ENCODE measurements around the gene MAP2K6.

MAP2K6 gene

DNA sequence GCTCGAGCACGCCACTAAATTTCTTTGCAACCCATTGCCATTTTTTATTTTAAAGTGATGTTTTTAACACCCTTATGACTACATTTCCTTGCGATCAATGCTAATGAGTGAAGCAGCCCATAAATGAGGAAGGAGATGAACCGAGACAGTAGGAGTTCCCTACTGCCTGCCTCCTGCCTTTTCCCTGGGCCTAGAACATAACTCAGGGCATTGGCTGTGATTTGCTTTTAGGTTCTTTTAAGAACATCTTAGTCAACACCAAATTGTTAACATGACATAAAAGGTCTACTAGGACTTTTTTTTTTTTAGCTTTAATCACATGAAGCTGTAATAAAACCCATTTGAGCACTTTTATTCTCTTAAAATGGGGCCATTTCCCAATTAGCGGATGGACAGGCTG is 81.3 kb downstream of the MAP2K6 start:
- FAIRE-seq: no peak

DNA sequence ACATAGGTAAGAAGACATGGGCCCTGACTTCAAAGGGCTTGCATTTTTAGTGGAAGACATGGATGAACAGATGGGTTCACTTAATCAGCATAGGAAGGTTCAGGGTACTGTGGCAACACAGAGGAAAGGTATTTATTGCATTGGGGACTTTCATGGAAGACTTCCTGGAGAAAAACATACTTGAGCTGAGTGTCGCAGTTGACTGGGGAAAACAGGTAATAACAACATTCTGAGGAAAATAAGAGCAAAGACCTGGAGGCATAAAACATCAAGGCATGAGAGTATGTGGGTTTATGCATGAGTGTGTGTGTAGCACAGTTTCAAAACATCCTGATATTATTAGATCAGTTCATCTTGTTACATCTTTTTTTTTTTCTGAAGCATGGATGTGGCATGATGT is 82.7 kb downstream of the MAP2K6 start:
- no peak for FAIRE-seq

DNA sequence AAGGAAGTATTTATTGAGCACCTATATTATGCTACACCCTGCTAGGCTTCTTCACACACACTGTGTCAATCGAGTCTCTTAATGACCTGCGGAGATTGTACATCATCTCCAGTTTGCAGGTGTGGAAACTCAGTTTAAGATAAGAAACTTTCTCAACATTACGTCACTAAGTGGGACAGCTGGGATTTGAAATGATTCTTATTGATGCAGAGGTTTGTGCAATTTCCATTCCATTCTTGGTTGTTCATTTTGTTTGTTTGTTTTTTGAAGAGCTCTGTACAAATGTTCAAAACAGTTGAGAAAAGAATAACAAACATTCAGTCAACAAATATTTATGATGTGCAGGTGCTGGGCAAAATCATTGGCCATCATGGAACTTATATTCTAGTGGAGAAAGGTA is 84.8 kb downstream of the MAP2K6 start:
- FAIRE-seq: no peak

- FAIRE-seq: no peak
Measured at GRCh38 chr17:69500911-69501429, 86.5 kb downstream of the MAP2K6 start.

DNA sequence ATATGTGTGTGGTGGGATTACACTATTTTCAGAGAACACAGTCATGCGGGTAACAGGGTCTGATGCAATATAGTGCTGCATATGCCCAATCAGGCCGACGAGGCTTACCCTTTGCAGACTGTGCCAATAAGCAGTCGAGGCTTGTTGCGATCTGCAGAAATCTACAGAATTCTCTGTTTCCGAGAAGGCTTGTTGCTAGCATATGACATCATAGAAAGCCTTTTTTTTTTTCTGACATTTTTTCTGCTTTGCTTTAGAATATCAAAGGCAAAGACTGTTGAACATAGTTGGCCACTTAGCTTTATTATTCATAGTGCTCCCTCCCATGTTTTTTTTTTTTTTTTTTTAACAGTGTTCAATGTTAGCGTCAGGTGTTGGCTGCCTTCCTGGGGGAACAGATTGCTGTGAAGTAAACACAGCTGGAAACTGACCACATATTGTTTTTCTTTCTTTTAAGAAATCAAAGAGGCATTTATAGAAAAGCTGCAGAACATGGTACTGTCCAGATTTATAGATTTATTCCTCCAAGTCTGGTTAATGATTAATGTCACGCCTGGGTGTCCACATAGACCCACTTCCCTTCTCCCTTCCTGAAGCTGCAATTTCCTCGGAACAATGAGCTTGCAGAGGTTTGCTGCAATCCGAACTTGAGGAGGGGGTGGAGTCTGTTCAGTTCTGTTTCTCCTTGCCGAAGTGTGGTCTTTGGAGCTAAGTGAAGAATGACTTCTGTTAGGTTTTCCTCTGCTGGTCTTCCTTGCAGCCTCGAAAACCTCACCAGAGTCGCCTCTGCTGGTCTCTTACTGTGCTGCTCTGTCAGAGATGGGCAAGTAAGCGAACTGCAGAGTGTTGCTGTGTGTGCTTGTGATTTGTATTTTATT is 87.3 kb downstream of the MAP2K6 start:
- no peak for FAIRE-seq

GRCh38 chr17:69503711-69504110 is 89.2 kb downstream of the MAP2K6 start:
- no peak for FAIRE-seq

- no peak for FAIRE-seq
Measured at GRCh38 chr17:69505740-69506139, 91.2 kb downstream of the MAP2K6 start.

- FAIRE-seq: no peak
Measured at GRCh38 chr17:69506489-69506888, 92.0 kb downstream of the MAP2K6 start.

GRCh38 chr17:69508814-69509213 is 94.3 kb downstream of the MAP2K6 start:
- FAIRE-seq: no peak

- FAIRE-seq: no peak
Measured at GRCh38 chr17:69511250-69511649, 96.8 kb downstream of the MAP2K6 start.

- FAIRE-seq: no peak
Measured at GRCh38 chr17:69512946-69513345, 98.4 kb downstream of the MAP2K6 start.

- FAIRE-seq: no peak
Measured at GRCh38 chr17:69516225-69516624, 101.7 kb downstream of the MAP2K6 start.

DNA sequence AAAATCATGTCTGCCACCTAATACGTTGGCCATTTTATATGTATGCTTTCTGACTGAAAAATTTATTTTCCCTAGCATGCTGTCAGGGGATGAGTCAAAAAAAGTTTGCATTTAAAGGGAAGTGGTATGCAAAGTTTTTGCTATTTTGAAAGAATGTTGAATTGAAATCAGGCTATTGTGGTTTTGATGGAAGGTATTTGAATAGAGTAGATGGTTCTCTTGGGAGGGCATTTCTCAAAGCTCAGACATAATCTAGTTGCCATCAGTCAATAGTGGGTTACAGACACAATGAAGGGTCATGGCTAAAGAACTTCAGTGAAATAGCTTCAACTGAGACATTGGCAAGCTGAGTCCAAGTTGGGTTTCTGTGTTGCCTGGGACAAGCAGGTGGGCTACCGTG is 102.4 kb downstream of the MAP2K6 start:
- FAIRE-seq: no peak

DNA sequence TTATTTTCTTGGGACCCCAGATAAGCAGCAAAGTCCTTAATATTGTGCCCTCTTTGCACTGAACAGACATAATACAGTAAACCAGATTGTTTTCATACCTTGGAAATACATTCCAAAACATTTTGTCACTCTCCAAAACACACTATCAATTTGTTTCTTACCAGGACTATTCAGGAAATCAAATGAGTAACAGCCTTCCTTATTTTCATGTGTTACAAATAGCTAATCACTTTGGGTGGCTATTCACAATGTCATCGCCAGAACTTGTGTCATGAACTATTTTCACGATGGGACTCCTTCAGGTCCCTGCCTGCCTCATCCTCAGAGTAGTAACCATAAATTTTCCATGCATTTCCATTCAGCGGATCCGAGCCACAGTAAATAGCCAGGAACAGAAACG is 104.5 kb downstream of the MAP2K6 start:
- FAIRE-seq: no peak

DNA sequence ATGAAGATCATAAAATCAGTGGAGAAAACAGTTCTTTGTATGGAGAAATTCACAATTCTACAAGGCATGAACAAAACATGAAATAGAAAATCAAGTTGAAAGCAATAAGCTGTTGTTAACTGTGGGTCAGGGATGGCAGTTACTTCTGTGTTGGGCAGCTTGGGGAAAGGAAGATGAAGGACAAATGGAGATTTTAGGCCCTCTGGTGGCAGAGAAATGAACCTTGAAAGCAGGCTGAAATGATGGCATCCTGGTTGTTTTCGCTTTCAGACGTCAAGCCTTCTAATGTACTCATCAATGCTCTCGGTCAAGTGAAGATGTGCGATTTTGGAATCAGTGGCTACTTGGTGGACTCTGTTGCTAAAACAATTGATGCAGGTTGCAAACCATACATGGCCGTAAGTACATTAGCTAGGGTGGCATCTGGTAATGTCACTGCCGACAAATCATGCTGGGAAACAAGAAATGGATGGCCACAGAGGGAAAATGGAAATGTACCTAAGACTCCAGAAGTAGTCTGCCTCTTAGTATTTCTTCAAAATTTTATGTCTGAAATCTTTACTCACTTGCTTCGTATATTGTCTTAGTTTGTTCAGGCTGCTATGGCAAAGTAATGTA is 108.9 kb downstream of the MAP2K6 start:
- no peak for FAIRE-seq

DNA sequence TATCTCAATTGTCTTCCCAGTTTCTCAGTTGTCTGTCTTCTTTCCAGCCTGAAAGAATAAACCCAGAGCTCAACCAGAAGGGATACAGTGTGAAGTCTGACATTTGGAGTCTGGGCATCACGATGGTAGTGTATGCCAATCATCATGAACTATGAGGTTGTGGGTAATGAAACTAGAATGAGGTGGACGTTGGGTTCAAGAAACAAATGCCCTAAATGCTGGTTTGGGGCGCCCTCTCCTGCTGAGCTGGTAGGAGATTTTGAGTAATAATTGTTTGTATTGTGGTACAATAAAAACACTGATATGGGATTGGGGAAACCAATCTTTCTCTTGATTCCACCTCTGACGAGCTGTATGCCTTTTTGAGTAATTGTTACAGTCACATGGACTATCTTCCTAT is 110.4 kb downstream of the MAP2K6 start:
- FAIRE-seq: no peak

DNA sequence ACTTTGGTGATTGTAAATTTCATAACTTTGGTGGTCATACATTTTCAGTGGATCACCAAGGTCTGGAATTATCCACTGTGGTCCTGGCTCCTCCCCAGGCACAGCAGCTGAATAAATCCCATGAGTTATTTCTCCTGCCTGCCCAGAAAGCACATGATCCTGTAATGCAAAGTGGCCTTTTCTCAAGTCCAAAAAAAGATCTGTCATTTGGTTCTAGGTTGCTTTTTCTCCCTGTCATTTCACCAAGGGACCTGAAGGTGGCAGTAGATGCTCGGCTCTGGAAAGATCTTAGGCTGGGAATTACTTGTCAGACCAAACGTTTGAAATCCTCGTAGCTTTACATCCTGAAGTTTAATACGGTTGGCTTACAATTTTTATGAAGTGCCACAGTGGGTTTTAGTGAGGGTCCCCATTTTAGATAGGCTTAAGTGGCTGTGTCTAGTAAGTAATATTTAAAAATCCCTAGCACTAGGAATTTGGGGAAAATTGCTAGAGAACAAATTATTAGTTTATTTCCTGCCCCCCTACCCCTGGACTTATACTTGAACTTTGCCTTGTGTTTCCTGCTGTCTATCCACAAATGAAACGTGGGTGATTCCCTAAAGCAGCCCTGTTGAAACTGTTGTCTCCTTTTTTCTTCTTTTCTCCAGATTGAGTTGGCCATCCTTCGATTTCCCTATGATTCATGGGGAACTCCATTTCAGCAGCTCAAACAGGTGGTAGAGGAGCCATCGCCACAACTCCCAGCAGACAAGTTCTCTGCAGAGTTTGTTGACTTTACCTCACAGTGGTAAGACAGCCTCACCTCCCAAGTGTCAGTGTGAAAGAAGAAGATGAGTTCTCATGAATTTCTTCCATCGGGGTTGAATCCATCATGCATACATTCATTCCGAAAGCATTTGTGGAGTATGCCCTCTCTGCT is 111.7 kb downstream of the MAP2K6 start:
- FAIRE-seq: no peak

DNA sequence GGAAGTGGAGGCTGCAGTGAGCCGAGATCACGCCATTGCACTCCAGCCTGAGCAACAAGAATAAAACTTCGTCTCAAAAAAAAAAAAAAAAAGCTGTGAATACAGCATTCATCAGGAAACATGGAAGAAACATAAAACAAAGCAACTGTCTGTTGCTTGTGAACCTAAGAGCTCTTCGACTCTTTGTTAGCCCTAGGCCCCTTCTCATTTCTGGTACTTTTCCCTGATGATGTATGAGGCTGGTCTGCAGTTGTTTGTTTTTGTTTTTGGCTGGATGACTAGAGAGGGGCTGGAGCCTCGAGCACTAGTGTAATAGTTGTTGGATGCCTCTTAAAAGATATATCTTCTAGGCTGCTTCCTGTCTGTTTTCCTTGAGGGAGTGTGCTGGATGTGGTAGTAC is 113.5 kb downstream of the MAP2K6 start:
- FAIRE-seq: no peak

GRCh38 chr17:69533481-69534234 is 119.2 kb downstream of the MAP2K6 start:
- FAIRE-seq: no peak

GRCh38 chr17:69534235-69534621 is 119.7 kb downstream of the MAP2K6 start:
- no peak for FAIRE-seq

DNA sequence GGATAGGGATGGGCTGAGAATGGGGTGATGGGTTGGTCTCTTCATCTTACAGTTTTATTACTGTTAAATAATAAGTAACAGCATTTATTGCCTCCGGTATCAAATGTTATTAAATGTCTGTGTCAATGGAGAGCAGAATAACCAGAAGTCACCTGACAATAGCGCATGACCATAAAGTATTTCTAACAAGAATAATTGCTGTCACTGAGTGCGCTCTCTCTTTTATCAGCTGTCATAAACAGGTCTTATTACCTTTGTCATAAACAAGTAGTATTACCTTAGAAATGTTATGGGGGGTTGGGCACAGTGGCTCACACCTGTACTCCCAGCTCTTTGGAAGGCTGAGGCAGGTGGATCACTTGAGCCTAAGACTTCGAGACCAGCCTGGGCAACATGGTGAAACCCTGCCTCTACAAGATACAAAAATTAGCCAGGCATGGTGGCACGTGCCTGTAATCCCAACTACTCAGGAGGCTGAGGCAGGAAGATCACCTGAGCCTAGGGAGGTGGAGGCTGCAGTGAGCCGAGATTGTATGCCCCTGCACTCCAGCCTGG is 120.6 kb downstream of the MAP2K6 start:
- no peak for FAIRE-seq

GRCh38 chr17:69538795-69539194 is 124.3 kb downstream of the MAP2K6 start:
- FAIRE-seq: no peak

All from colon (tissue), 2 donors.